GM12878 (cell line): ENCODE measurements around the gene FIZ1. TPM values are rescaled to one million over a fixed set of nuclear protein-coding genes. Genes with fewer than 3 reads are reported as not detected.

ENCODE experiments used
- ATAC-seq: fragments of 200-7000 bp; cut with Tn5 transposase; 3 replicates; pipeline ENCODE4 v1.9.1; 2020; ENCODE audit warnings: mild to moderate bottlenecking, moderate library complexity
- BruUV-seq: library from RNA; stranded (reverse); fragments of 400-500 nt; replicated peaks from 2 replicates; lab custom pipeline; 2021; lab: Mats Ljungman, UMichigan
- CTCF ChIA-PET: fragments of 300-600 bp; sonication (Branson Sonifier 250); formaldehyde crosslinking; extraction: SDS; loops from one replicate; lab custom pipeline; 2021; ENCODE audit warnings: inconsistent platforms; lab: Yijun Ruan, JAX
- POLR2A ChIA-PET: fragments of 350-600 bp; formaldehyde crosslinking; extraction: SDS; loops from one replicate; lab custom pipeline; 2021; ENCODE audit warnings: inconsistent platforms; lab: Charles Lee
- RAD21 ChIA-PET: fragments of 300-600 bp; sonication (Branson Sonifier 250); formaldehyde crosslinking; loops from one replicate; lab custom pipeline; 2023; ENCODE audit warnings: antibody characterized with exemption; ENCODE audit not compliant: unreplicated experiment; lab: Charles Lee
- SMC1A ChIA-PET: fragments of 300-600 bp; sonication (Branson Sonifier 250); formaldehyde crosslinking; loops from one replicate; lab custom pipeline; 2023; ENCODE audit not compliant: unreplicated experiment, uncharacterized antibody; lab: Charles Lee
- DNase-seq: peaks from one replicate; pipeline ENCODE4 v3.0.0-alpha.2; 2011; ENCODE audit warnings: low read depth, low spot score
- FAIRE-seq: peaks from 3 replicates; lab custom pipeline; 2011; peaks lifted over from hg19 to GRCh38; lab: Jason Lieb, UNC
- H2AFZ ChIP-seq: 2 replicates; pipeline ENCODE4 v1.6.0; 2011; ENCODE audit warnings: low read depth, low read length, control low read depth; ENCODE audit not compliant: control insufficient read depth
- H3K27ac ChIP-seq: 2 replicates; pipeline ENCODE4 v1.5.1; 2011; ENCODE audit warnings: control low read depth; ENCODE audit not compliant: control insufficient read depth, insufficient read depth
- H3K27me3 ChIP-seq, 2 experiments: replicated peaks in 1 of 2; 2 replicates each; pipeline versions ENCODE4 v1.6.0 to v1.6.1; 2011; ENCODE audit warnings: low read length in 1 of 2; ENCODE audit not compliant: control insufficient read depth in 2 of 2, insufficient read depth in 2 of 2
- H3K36me3 ChIP-seq, 2 experiments: 2 replicates each; pipeline ENCODE4 v1.5.1; 2011; ENCODE audit warnings: low read length in 1 of 2; ENCODE audit not compliant: control insufficient read depth in 2 of 2, insufficient read depth in 2 of 2
- H3K4me1 ChIP-seq: 2 replicates; pipeline ENCODE4 v1.6.1; 2011; ENCODE audit warnings: mild to moderate bottlenecking, low read length, moderate library complexity, mixed read lengths; ENCODE audit not compliant: control insufficient read depth, insufficient read depth
- H3K4me2 ChIP-seq: 2 replicates; pipeline ENCODE4 v1.6.0; 2011; ENCODE audit warnings: control low read depth; ENCODE audit not compliant: control insufficient read depth, insufficient read depth
- H3K4me3 ChIP-seq: fragments of 200-600 bp; sonication (generic); 2 replicates; pipeline ENCODE4 v1.5.1; 2016
- H3K79me2 ChIP-seq: 2 replicates; pipeline ENCODE4 v1.6.0; 2011; ENCODE audit warnings: low read length; ENCODE audit not compliant: control insufficient read depth, insufficient read depth
- H3K9ac ChIP-seq: 2 replicates; pipeline ENCODE4 v1.8.0; 2011; ENCODE audit warnings: low read length, control low read depth, mixed read lengths; ENCODE audit not compliant: control insufficient read depth, insufficient read depth
- H3K9me3 ChIP-seq: replicated peaks from 3 replicates; pipeline ENCODE4 v1.5.1; 2011; ENCODE audit warnings: mild to moderate bottlenecking, low read length; ENCODE audit not compliant: control insufficient read depth, insufficient read depth
- H4K20me1 ChIP-seq: 2 replicates; pipeline ENCODE4 v1.6.0; 2011; ENCODE audit not compliant: control insufficient read depth, insufficient read depth
- ATF7 ChIP-seq: fragments of 450-650 bp; IDR thresholded peaks from 2 replicates; pipeline ENCODE4 v1.6.1; 2016; ENCODE audit warnings: low read depth, mild to moderate bottlenecking
- CHD2 ChIP-seq: IDR thresholded peaks from 2 replicates; pipeline ENCODE4 v1.6.1; 2011; ENCODE audit warnings: low read depth, low read length, improper control_type of control experiment, borderline replicate concordance
- MYB ChIP-seq: fragments of 150-350 bp; IDR thresholded peaks from 2 replicates; pipeline ENCODE4 v1.6.1; 2014; ENCODE audit warnings: mild to moderate bottlenecking, low read depth, low read length, borderline replicate concordance
- NR2C1 ChIP-seq: fragments of 450-650 bp; IDR thresholded peaks from 2 replicates; pipeline ENCODE4 v1.6.1; 2017; ENCODE audit warnings: antibody characterized with exemption, mild to moderate bottlenecking, moderate library complexity
- RELA ChIP-seq: fragments of 450-650 bp; IDR thresholded peaks from 2 replicates; pipeline ENCODE4 v1.8.0; 2014; ENCODE audit warnings: borderline replicate concordance; ENCODE audit not compliant: partially characterized antibody
- SIX5 ChIP-seq: IDR thresholded peaks from 2 replicates; pipeline ENCODE4 v1.6.1; 2011; ENCODE audit warnings: mild to moderate bottlenecking, low read depth, low read length, moderate library complexity; ENCODE audit not compliant: severe bottlenecking
- SMARCA5 ChIP-seq: fragments of 450-650 bp; IDR thresholded peaks from 2 replicates; pipeline ENCODE4 v1.6.1; 2017; ENCODE audit warnings: mild to moderate bottlenecking
- SPI1 ChIP-seq: IDR thresholded peaks from 2 replicates; pipeline ENCODE4 v1.6.1; 2011; ENCODE audit warnings: low read depth, mild to moderate bottlenecking, low read length, moderate library complexity, borderline replicate concordance; ENCODE audit not compliant: insufficient read depth
- ZBED1 ChIP-seq: IDR thresholded peaks from 2 replicates; pipeline ENCODE4 v1.6.1; 2016; ENCODE audit warnings: borderline replicate concordance
- WGBS: methylation state at CpG from one replicate; pipeline ENCODE4 v1.1.6; 2016; ENCODE audit warnings: low lambda C conversion rate; ENCODE audit not compliant: insufficient replicate concordance, insufficient coverage; ENCODE audit errors: missing lambda C conversion rate; 5-methylcytosine and 5-hydroxymethylcytosine counted together
- in situ Hi-C: fragments of 300-500 bp; cut with MboI; formaldehyde crosslinking; loops from 9 replicates; pipeline ENCODE4 v1.14.3; 2018; ENCODE audit warnings: mixed read lengths
- intact Hi-C: fragments of 100-400 bp; cut with micrococcal nuclease; formaldehyde crosslinking; loops from one replicate; pipeline ENCODE4 v1.14.2; 2022; ENCODE audit not compliant: unreplicated experiment
- polyA plus RNA-seq, 11 experiments: library from polyadenylated mRNA; depleted of rRNA in 4 of 11; unstranded in 6 of 11; stranded (reverse) in 5 of 11; fragments of >200 nt; fragmentation: Nextera tagmentation in 4 of 11; fragmentation: Illumina TruSeq in 1 of 11; extraction: Ambion mirVana in 4 of 11; extraction: Trizol in 1 of 11; gene quantifications; 1 replicate in 1 of 11; 2 replicates in 10 of 11; pipeline versions ENCODE4 v1.2.1 to v1.2.3, GENCODE V29; 2011 to 2016; ENCODE audit warnings: inconsistent platforms in 2 of 11, missing spikeins in 2 of 11, low read depth in 1 of 11
- total RNA-seq, 4 experiments: library from RNA; depleted of rRNA in 3 of 4; stranded (reverse); fragments of >200 nt in 3 of 4; fragmentation: Illumina TruSeq in 1 of 4; extraction: Trizol in 1 of 4; gene quantifications; 2 replicates each; pipeline versions ENCODE4 v1.2.1 to v1.2.3, GENCODE V29; 2013 to 2021
- TF ChIP-seq, protein P1 (sequence below): fragments of 450-650 bp; IDR thresholded peaks from 2 replicates; pipeline ENCODE4 v1.6.1; 2018; ENCODE audit warnings: mild to moderate bottlenecking, low read depth, moderate library complexity; ENCODE audit not compliant: partially characterized antibody
- TF ChIP-seq, protein P2 (sequence below): IDR thresholded peaks from 2 replicates; pipeline ENCODE4 v1.6.1; 2012; ENCODE audit warnings: improper control_type of control experiment, low read depth, low read length; ENCODE audit not compliant: insufficient replicate concordance

The FIZ1 gene
- total and polyA plus RNA-seq, 10 of the 15 experiments (the other 5 are each of a cell fraction or from before 2014, with no cell fraction given): 0.60 to 16.8 (median 4.2) TPM

DNA sequence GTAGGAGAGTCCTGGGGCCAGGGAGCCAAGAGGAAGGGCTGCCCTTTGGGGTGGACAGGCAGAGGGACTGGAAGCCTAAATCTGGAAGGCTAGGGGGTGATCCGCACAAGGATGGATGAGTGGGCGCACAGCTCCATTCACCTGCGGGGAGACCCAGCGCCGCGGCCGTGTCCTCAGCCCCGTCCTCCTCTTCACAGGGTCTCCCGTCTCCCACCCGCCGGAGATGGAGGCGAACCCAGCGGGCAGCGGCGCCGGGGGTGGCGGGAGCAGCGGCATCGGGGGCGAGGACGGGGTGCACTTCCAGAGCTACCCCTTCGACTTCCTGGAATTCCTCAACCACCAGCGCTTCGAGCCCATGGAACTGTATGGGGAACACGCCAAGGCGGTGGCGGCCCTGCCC, 14.1 kb upstream of the FIZ1 start (continued):
- TF ChIP-seq ZBED1: no peak
- no peak for TF ChIP-seq RELA
- TF ChIP-seq MYB: no peak
- TF ChIP-seq SMARCA5: no peak
- TF ChIP-seq CHD2: no peak

DNA sequence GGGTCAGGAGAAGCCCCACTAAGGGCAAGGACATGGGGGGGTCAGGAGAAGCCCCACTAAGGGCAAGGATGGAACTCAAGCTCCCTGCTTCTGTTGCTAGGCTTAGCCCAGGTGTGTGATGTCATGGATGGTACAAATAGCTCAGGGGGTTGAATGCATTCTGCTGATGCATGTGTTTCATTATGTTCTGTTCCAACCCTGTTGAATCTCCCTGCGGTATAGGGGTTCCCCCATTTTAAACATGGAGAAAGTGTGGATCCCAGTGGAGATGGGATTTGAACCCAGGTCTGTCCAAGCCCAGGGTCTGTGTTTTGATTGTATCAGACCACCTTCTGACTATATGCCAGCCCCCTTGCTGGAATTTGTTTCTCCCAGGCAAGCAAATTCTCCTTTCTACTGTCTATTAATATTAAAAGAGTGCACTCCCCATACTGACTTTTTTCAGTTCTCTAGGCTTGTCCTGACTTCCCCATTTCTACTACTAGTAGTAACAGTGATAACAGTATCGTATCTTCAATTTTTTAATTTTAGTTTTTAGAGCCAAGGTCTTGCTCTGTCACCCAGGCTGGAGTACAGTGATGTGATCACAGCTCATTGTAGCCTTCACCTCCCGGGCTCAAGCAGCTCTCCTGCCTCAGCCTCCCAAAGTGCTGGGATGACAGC, 12.8 kb upstream of the FIZ1 start:
- Histone ChIP-seq H3K9ac (no peak overlapping the region), H3K79me2 (peaks cover 18% of the 10 kb centered on the region), H3K4me3 (no peak overlapping the region), H3K9me3 (peaks cover 2% of the 10 kb centered on the region; the same call in 1 of the 3 replicates), H3K4me1 (peaks cover 4% of the 10 kb centered on the region), H3K27ac (no peak overlapping the region), H4K20me1 (peaks cover 3% of the 10 kb centered on the region; the same call in 1 of the 2 replicates), H3K36me3 (peaks cover 12% of the 10 kb centered on the region in 2 experiments), H3K27me3 (no peaks in the 10 kb centered on the region), H3K4me2 (peak overlapping the region; percentile 12; the same call in 1 of the 2 replicates), H2AFZ (no peak overlapping the region)
- POLR2A ChIA-PET: interaction anchor here (1.4 kb wide), 1 partner anchor 12 kb away, joined by 7 read pairs; the partner anchor contains the start of gene ZNF784
- DNase-seq (no peak), FAIRE-seq (no peak), ATAC-seq (peak; percentile 65)
- in situ Hi-C loops: no loop called here
- intact Hi-C loops: no loop called here
- BruUV-seq: no TSS peak
- CTCF ChIA-PET: interaction anchor here (0.7 to 3.0 kb wide), 5 partner anchors 15 to 98 kb away, joined by 3 to 11 read pairs (median 4); no protein-coding TSS in a partner anchor
- SMC1A ChIA-PET: interaction anchor here (1.5 kb wide), 1 partner anchor 21 kb away, joined by 3 read pairs; no protein-coding TSS in a partner anchor
- RAD21 ChIA-PET: interaction anchor here (1.3 kb wide), 1 partner anchor 20 kb away, joined by 3 read pairs; no protein-coding TSS in a partner anchor
- whole genome bisulfite sequencing: 55% methylated on average over 3 of the region's 3 CpGs
- TF ChIP-seq ATF7: 0 out of 2 replicates have a peak, but pooled peaks have one; percentile 29
- TF ChIP-seq, protein P1, sequence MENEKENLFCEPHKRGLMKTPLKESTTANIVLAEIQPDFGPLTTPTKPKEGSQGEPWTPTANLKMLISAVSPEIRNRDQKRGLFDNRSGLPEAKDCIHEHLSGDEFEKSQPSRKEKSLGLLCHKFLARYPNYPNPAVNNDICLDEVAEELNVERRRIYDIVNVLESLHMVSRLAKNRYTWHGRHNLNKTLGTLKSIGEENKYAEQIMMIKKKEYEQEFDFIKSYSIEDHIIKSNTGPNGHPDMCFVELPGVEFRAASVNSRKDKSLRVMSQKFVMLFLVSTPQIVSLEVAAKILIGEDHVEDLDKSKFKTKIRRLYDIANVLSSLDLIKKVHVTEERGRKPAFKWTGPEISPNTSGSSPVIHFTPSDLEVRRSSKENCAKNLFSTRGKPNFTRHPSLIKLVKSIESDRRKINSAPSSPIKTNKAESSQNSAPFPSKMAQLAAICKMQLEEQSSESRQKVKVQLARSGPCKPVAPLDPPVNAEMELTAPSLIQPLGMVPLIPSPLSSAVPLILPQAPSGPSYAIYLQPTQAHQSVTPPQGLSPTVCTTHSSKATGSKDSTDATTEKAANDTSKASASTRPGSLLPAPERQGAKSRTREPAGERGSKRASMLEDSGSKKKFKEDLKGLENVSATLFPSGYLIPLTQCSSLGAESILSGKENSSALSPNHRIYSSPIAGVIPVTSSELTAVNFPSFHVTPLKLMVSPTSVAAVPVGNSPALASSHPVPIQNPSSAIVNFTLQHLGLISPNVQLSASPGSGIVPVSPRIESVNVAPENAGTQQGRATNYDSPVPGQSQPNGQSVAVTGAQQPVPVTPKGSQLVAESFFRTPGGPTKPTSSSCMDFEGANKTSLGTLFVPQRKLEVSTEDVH: no peak
- TF ChIP-seq SIX5: no peak
- TF ChIP-seq SPI1: peak; percentile 52; the same call in 1 of the 2 replicates
- no peak for TF ChIP-seq NR2C1
- TF ChIP-seq, protein P2, sequence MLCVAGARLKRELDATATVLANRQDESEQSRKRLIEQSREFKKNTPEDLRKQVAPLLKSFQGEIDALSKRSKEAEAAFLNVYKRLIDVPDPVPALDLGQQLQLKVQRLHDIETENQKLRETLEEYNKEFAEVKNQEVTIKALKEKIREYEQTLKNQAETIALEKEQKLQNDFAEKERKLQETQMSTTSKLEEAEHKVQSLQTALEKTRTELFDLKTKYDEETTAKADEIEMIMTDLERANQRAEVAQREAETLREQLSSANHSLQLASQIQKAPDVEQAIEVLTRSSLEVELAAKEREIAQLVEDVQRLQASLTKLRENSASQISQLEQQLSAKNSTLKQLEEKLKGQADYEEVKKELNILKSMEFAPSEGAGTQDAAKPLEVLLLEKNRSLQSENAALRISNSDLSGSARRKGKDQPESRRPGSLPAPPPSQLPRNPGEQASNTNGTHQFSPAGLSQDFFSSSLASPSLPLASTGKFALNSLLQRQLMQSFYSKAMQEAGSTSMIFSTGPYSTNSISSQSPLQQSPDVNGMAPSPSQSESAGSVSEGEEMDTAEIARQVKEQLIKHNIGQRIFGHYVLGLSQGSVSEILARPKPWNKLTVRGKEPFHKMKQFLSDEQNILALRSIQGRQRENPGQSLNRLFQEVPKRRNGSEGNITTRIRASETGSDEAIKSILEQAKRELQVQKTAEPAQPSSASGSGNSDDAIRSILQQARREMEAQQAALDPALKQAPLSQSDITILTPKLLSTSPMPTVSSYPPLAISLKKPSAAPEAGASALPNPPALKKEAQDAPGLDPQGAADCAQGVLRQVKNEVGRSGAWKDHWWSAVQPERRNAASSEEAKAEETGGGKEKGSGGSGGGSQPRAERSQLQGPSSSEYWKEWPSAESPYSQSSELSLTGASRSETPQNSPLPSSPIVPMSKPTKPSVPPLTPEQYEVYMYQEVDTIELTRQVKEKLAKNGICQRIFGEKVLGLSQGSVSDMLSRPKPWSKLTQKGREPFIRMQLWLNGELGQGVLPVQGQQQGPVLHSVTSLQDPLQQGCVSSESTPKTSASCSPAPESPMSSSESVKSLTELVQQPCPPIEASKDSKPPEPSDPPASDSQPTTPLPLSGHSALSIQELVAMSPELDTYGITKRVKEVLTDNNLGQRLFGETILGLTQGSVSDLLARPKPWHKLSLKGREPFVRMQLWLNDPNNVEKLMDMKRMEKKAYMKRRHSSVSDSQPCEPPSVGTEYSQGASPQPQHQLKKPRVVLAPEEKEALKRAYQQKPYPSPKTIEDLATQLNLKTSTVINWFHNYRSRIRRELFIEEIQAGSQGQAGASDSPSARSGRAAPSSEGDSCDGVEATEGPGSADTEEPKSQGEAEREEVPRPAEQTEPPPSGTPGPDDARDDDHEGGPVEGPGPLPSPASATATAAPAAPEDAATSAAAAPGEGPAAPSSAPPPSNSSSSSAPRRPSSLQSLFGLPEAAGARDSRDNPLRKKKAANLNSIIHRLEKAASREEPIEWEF: no peak
